22Rv1 (cell line): ENCODE data around the gene SMIM23.

Source experiments
- H3K27ac ChIP-seq: fragments of 450-650 bp; 2 replicates; pipeline ENCODE4 v1.5.1; 2017
- CTCF ChIP-seq: fragments of 450-650 bp; IDR thresholded peaks from 2 replicates; pipeline ENCODE4 v1.5.1; 2017; ENCODE audit warnings: mild to moderate bottlenecking
- ZFX ChIP-seq: fragments of 450-650 bp; IDR thresholded peaks from 2 replicates; pipeline ENCODE4 v1.6.1; 2017; ENCODE audit warnings: antibody characterized with exemption, borderline replicate concordance

The SMIM23 gene

DNA sequence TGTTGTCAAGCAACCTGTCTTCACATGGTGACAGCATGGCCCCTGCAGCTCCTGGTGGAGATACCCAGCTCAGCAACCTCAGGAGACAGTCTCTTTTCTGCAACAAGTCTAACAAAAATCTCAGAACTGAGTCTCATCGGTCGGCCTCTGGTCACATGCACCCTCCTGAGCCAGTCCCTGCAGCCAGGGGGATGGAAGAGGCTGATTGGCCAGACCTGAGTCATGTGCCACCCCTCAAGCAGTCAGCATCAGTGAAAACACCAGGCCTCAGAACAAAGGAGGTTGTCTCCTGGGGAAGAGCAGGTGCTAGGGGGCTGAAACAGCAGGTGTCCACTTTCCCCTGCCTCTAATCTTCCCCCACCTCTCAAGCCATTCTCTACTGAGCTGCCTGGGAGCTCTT lies 54.4 kb downstream of the SMIM23 start:
- no peak overlapping the region for H3K27ac ChIP-seq
- TF ChIP-seq ZFX (no peak), CTCF (no peak)
